ENCODE measurements around the gene HK2. TPM values are rescaled to one million over a fixed set of nuclear protein-coding genes. Genes with fewer than 3 reads are reported as not detected.

Gene HK2
- 11.0 and 13.0 TPM in 2 replicates for total RNA-seq
- 2.4 and 3.4 TPM in 2 replicates for polyA plus RNA-seq
- polyA plus RNA-seq (2011; cell fraction: cytosol; rRNA removed): 4.3 and 5.7 TPM in 2 replicates
- polyA plus RNA-seq (2011; cell fraction: nucleus; rRNA removed): 6.9 and 9.8 TPM in 2 replicates
- 7.2 and 9.5 TPM in 2 replicates for polyA plus RNA-seq (2012)
- 12.5 and 13.1 TPM in 2 replicates for polyA minus RNA-seq
- 37.8 TPM for polyA minus RNA-seq (2011; cell fraction: cytosol; rRNA and poly(A)+ RNA removed)
- 5.6 TPM in 2 replicates for polyA minus RNA-seq (2011; cell fraction: nucleus; rRNA and poly(A)+ RNA removed)
- percentile 57 among the genes with signal in this experiment for Bru-seq, nascent RNA
- percentile 62 among the genes with signal in this experiment for BruChase-seq, experiment 1, labeled RNA remaining after a 6-hour chase
- BruChase-seq, experiment 2, labeled RNA remaining after a 2-hour chase: percentile 56 among the genes with signal in this experiment
- long read RNA-seq, full-length matches to known transcripts: 3 of 14 reads
- long read RNA-seq, partial matches to known transcripts: 4 of 14 reads
- long read RNA-seq, other reads (novel, unspliced or antisense): 7 of 14 reads

DNA sequence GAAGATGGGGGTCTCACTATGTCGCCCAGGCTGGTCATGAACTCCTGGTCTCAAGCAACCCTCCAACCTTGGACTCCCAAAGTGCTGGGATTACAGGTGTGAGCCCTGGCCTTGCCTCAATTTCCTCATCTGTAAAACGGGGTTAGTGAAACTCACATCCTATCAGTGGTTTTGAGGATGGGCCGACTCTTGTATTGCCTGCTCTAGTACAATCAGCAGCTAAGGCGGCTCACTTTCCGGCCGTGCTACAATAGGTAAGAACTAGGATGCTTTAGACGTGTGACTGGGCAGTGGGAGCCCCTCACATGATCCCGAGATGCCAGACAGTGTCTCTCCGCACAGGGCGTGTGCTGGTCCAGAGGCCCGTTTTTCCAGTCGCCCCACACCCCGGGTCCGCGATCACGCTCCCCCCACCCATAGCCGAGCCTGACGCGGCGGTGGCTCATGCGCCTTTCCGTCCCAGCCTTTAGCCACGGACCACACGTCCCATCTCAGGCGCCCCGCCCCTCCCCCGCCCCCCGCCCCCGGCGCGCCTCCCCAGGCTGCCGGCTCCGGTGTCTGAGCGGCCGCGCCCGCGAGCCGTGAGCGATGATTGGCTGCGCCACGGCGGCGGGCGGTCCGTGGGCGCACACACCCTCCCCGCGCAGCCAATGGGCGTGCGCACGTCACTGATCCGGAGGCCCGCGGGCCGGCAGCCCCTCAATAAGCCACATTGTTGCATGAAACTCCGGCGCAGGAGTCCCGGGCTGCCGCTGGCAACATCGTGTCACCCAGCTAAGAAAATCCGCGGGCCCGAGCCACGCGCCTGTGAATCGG, at the start of gene HK2:
HK2 (plus strand) TSS at position 710 of the 816 bp plus-strand sequence. CDS start 454 bp downstream, outside the sequence.
- H3K4me1 ChIP-seq (ENCODE audit: control insufficient read depth, extremely low read depth, insufficient read depth, low read length): peaks cover 13% of the 10 kb centered on the region
- dilution Hi-C loops (cut with MboI; ENCODE audit: extremely low pct_ligation_motif_present, low sequenced_read_pairs) (no loop called here), intact Hi-C loops (cut with micrococcal nuclease) (loop anchor here (1.0 to 2.0 kb wide), 3 partner anchors 15 to 118 kb away; no protein-coding TSS in a partner anchor)
- H3K9me1 ChIP-seq (replicated peaks; ENCODE audit: control insufficient read depth, extremely low read depth, insufficient read depth, low read length): no peaks in the 10 kb centered on the region
- H3K36me3 ChIP-seq (ENCODE audit: control insufficient read depth in 2 of 2, extremely low read depth in 1 of 2, insufficient read depth in 2 of 2, low read length in 2 of 2): no peaks in the 10 kb centered on the region
- peak; percentile 85 for DNase-seq (ENCODE audit: low read depth, low spot score)
- peak within 1 kb of the TSS; percentile 86 for H2AFZ ChIP-seq (ENCODE audit: low read depth, low read length)
- H3K27me3 ChIP-seq (ENCODE audit: control insufficient read depth in 2 of 2, insufficient read depth in 2 of 2, low read length in 2 of 2): no peaks in the 10 kb centered on the region
- CTCF ChIA-PET: interaction anchor here (0.9 to 6.4 kb wide), 7 partner anchors 8 to 143 kb away, joined by 3 to 89 read pairs (median 7); no protein-coding TSS in a partner anchor
- peaks cover 14% of the 10 kb centered on the region for H3K79me2 ChIP-seq (ENCODE audit: control insufficient read depth, insufficient read depth, low read length)
- H3K9ac ChIP-seq (replicated peaks; ENCODE audit: extremely low read depth, insufficient read depth, low read length): peak within 1 kb of the TSS; percentile 60
- peak within 1 kb of the TSS; percentile 71 for H3K4me2 ChIP-seq (ENCODE audit: insufficient read depth, low read length)
- no TSS peak for BruUV-seq (replicated peaks)
- FAIRE-seq: peak; percentile 92
- POLR2A ChIA-PET: no interaction called here
- no peaks in the 10 kb centered on the region for H3K9me3 ChIP-seq (replicated peaks; ENCODE audit: control insufficient read depth, insufficient read depth, low read length)
- peak within 1 kb of the TSS; percentile 49 for H3K27ac ChIP-seq (ENCODE audit: insufficient read depth, low read depth, low read length)
- TF ChIP-seq, protein P1, sequence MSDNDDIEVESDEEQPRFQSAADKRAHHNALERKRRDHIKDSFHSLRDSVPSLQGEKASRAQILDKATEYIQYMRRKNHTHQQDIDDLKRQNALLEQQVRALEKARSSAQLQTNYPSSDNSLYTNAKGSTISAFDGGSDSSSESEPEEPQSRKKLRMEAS (IDR thresholded peaks at IDR 0.05; ENCODE audit: insufficient read depth, insufficient read length): no peak
- TF ChIP-seq POLR2AphosphoS5 (IDR thresholded peaks at IDR 0.05; ENCODE audit: insufficient read depth, low read depth, low read length) (peak; percentile 24), MYC (IDR thresholded peaks at IDR 0.05; ENCODE audit: low read depth, low read length) (no peak), EZH2 (IDR thresholded peaks at IDR 0.05; ENCODE audit: borderline replicate concordance, low read depth, low read length, severe bottlenecking) (no peak), POLR2A (IDR thresholded peaks at IDR 0.05; ENCODE audit: low read depth, low read length) (no peak)
- TF ChIP-seq, protein P2, sequence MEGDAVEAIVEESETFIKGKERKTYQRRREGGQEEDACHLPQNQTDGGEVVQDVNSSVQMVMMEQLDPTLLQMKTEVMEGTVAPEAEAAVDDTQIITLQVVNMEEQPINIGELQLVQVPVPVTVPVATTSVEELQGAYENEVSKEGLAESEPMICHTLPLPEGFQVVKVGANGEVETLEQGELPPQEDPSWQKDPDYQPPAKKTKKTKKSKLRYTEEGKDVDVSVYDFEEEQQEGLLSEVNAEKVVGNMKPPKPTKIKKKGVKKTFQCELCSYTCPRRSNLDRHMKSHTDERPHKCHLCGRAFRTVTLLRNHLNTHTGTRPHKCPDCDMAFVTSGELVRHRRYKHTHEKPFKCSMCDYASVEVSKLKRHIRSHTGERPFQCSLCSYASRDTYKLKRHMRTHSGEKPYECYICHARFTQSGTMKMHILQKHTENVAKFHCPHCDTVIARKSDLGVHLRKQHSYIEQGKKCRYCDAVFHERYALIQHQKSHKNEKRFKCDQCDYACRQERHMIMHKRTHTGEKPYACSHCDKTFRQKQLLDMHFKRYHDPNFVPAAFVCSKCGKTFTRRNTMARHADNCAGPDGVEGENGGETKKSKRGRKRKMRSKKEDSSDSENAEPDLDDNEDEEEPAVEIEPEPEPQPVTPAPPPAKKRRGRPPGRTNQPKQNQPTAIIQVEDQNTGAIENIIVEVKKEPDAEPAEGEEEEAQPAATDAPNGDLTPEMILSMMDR (IDR thresholded peaks at IDR 0.05; ENCODE audit: extremely low read depth in 1 of 2, insufficient read depth in 1 of 2, low read depth in 1 of 2, low read length in 2 of 2): no peak
- H3K4me3 ChIP-seq (replicated peaks in 1 of 3; ENCODE audit: insufficient read depth in 1 of 3, low read depth in 1 of 3, low read length in 3 of 3): peak within 1 kb of the TSS; percentile 67 to 88 (median 80)
- H4K20me1 ChIP-seq (replicated peaks; ENCODE audit: control insufficient read depth, extremely low read depth, insufficient read depth, low read length): no peaks in the 10 kb centered on the region
